Astrocyte (in vitro differentiated cells and primary cell): ENCODE data around the gene LRRC3. TPM values are rescaled to one million over a fixed set of nuclear protein-coding genes. Genes with fewer than 3 reads are reported as not detected.

ENCODE experiments used
- DNase-seq: peaks from one replicate; pipeline ENCODE4 v3.0.0-alpha.2; 2010; ENCODE audit warnings: low read depth
- FAIRE-seq: peaks from 2 replicates; lab custom pipeline; 2011; peaks lifted over from hg19 to GRCh38; lab: Jason Lieb, UNC
- H2AFZ ChIP-seq: 2 replicates; pipeline ENCODE4 v1.6.0; 2012; ENCODE audit warnings: low read depth, low read length, inconsistent platforms
- H3K27ac ChIP-seq: 2 replicates; pipeline ENCODE4 v1.5.1; 2011; ENCODE audit warnings: low read depth, low read length, inconsistent platforms
- H3K27me3 ChIP-seq: 2 replicates; pipeline ENCODE4 v1.6.0; 2011; ENCODE audit warnings: low read length, inconsistent platforms; ENCODE audit not compliant: insufficient read depth
- H3K36me3 ChIP-seq: 2 replicates; pipeline ENCODE4 v1.5.1; 2011; ENCODE audit warnings: low read length, inconsistent platforms; ENCODE audit not compliant: insufficient read depth
- H3K4me1 ChIP-seq: 2 replicates; pipeline ENCODE4 v1.5.1; 2011; ENCODE audit warnings: low read length, inconsistent platforms; ENCODE audit not compliant: insufficient read depth
- H3K4me2 ChIP-seq: 2 replicates; pipeline ENCODE4 v1.6.0; 2012; ENCODE audit warnings: low read length, inconsistent platforms
- H3K4me3 ChIP-seq: 2 replicates; pipeline ENCODE4 v1.5.1; 2011; ENCODE audit warnings: low read depth, mild to moderate bottlenecking, low read length, inconsistent platforms; ENCODE audit not compliant: insufficient read depth
- H3K79me2 ChIP-seq: 2 replicates; pipeline ENCODE4 v1.6.0; 2012; ENCODE audit warnings: mild to moderate bottlenecking, low read length, inconsistent platforms; ENCODE audit not compliant: insufficient read depth
- H3K9ac ChIP-seq: 2 replicates; pipeline ENCODE4 v1.6.0; 2012; ENCODE audit warnings: mild to moderate bottlenecking, low read length, inconsistent platforms
- H3K9me3 ChIP-seq: 2 replicates; pipeline ENCODE4 v1.5.1; 2012; ENCODE audit warnings: low read depth, mild to moderate bottlenecking, low read length, inconsistent platforms; ENCODE audit not compliant: insufficient read depth
- H4K20me1 ChIP-seq: 2 replicates; pipeline ENCODE4 v1.6.0; 2012; ENCODE audit warnings: low read length, inconsistent platforms; ENCODE audit not compliant: insufficient read depth
- H3K27ac Mint-ChIP-seq: one replicate; pipeline ENCODE4 v1.8.0; 2021; ENCODE audit warnings: mild to moderate bottlenecking, mixed read lengths; ENCODE audit not compliant: unreplicated experiment
- H3K27me3 Mint-ChIP-seq: one replicate; pipeline ENCODE4 v1.8.0; 2021; ENCODE audit warnings: low read depth, mixed read lengths; ENCODE audit not compliant: unreplicated experiment
- H3K36me3 Mint-ChIP-seq: one replicate; pipeline ENCODE4 v1.8.0; 2021; ENCODE audit warnings: low read depth, mixed read lengths; ENCODE audit not compliant: unreplicated experiment
- H3K4me1 Mint-ChIP-seq: one replicate; pipeline ENCODE4 v1.8.0; 2021; ENCODE audit warnings: low read depth, mixed read lengths; ENCODE audit not compliant: unreplicated experiment
- H3K4me3 Mint-ChIP-seq: one replicate; pipeline ENCODE4 v1.8.0; 2021; ENCODE audit warnings: mild to moderate bottlenecking, moderate library complexity, mixed read lengths; ENCODE audit not compliant: unreplicated experiment
- H3K9me3 Mint-ChIP-seq: one replicate; pipeline ENCODE4 v1.8.0; 2021; ENCODE audit warnings: mild to moderate bottlenecking, mixed read lengths; ENCODE audit not compliant: unreplicated experiment
- CTCF ChIP-seq: IDR thresholded peaks from 2 replicates; pipeline ENCODE4 v1.5.1; 2011; ENCODE audit warnings: low read depth, mild to moderate bottlenecking, inconsistent platforms, low read length, moderate library complexity; ENCODE audit not compliant: insufficient read depth
- EZH2 ChIP-seq: IDR thresholded peaks from 2 replicates; pipeline ENCODE4 v1.6.1; 2012; ENCODE audit warnings: mild to moderate bottlenecking, low read length, inconsistent platforms; ENCODE audit not compliant: insufficient read depth
- total RNA-seq: library from RNA; stranded (reverse); gene quantifications from 2 replicates; pipeline ENCODE4 v1.2.1, GENCODE V29; 2021

The LRRC3 gene
- total RNA-seq, 1 donor from 2014 or later: 5.2 TPM

- H3K9me3 ChIP-seq: no peaks in the 10 kb centered on the region
- H2AFZ ChIP-seq: no peak overlapping the region
- DNase-seq (no peak), FAIRE-seq (no peak)
- H3K4me1 ChIP-seq: no peaks in the 10 kb centered on the region
- no peak overlapping the region for H3K4me3 Mint-ChIP-seq
- no peaks in the 10 kb centered on the region for H3K4me1 Mint-ChIP-seq
- H3K4me3 ChIP-seq: no peak overlapping the region
- H3K36me3 Mint-ChIP-seq: no peaks in the 10 kb centered on the region
- H3K27me3 ChIP-seq: no peaks in the 10 kb centered on the region
- H3K79me2 ChIP-seq: no peaks in the 10 kb centered on the region
- TF ChIP-seq CTCF (no peak), EZH2 (no peak)
- no peak overlapping the region for H3K27ac Mint-ChIP-seq
- no peak overlapping the region for H3K4me2 ChIP-seq
- H3K9ac ChIP-seq: no peak overlapping the region
- H3K27ac ChIP-seq: no peak overlapping the region
- H3K36me3 ChIP-seq: no peaks in the 10 kb centered on the region
- peaks cover 23% of the 10 kb centered on the region for H3K27me3 Mint-ChIP-seq
- H3K9me3 Mint-ChIP-seq: peaks cover 4% of the 10 kb centered on the region
- H4K20me1 ChIP-seq: no peaks in the 10 kb centered on the region
Measured at GRCh38 chr21:44483288-44484237, 28.3 kb downstream of the LRRC3 start.

DNA sequence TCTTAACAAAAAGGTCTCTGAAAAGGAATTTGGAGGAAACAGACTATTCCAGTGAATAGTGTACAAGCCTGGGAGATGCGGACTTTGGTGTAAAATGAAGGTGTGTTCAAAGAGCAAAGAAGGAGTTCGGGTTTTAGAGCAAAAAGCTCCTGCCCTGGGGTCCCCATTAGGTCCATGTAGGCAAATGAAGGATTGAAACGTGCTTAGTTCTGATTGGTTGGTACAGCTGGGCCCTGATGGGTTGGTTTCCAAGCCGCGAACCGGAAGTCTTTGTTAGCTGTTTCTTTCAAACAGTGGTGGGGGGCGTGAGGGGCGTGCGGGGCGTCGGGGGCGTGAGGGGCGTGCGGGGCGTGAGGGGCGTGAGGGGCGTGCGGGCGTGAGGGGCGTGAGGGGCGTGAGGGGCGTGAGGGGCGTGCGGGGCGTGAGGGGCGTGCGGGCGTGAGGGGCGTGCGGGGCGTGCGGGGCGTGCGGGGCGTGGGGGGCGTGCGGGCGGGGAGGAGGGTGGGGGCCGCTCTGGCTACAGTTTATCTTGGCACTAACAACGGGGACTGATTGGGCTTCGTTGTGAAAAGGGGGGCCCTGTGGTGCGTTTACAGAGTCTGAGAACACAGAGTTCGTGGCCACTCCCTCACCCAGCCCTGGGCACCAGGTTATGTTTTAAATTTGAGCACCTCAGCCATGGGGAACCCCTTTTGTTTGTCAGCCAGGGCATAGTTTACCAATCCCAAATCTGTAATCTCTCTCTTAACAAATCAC, 29.4 kb downstream of the LRRC3 start:
- FAIRE-seq (no peak), DNase-seq (no peak)
- Histone ChIP-seq H3K4me2 (no peak overlapping the region), H3K4me3 (no peak overlapping the region), H4K20me1 (no peaks in the 10 kb centered on the region), H3K9ac (no peak overlapping the region), H3K4me1 (no peaks in the 10 kb centered on the region), H2AFZ (no peak overlapping the region), H3K36me3 (no peaks in the 10 kb centered on the region), H3K79me2 (no peaks in the 10 kb centered on the region), H3K9me3 (no peaks in the 10 kb centered on the region), H3K27me3 (no peaks in the 10 kb centered on the region), H3K27ac (no peak overlapping the region)
- no peak overlapping the region for H3K27ac Mint-ChIP-seq
- no peaks in the 10 kb centered on the region for H3K4me1 Mint-ChIP-seq
- peaks cover 7% of the 10 kb centered on the region for H3K9me3 Mint-ChIP-seq
- TF ChIP-seq CTCF: no peak
- no peak for TF ChIP-seq EZH2
- H3K27me3 Mint-ChIP-seq: peaks cover 27% of the 10 kb centered on the region
- peaks cover 3% of the 10 kb centered on the region for H3K36me3 Mint-ChIP-seq
- no peak overlapping the region for H3K4me3 Mint-ChIP-seq
